ENCODE measurements around the gene ARIH2. TPM values are rescaled to one million over a fixed set of nuclear protein-coding genes. Genes with fewer than 3 reads are reported as not detected.

Gene ARIH2
- total RNA-seq, 1 experiment from 2014 or later, result 100 TPM

- Histone ChIP-seq H3K27me3 (no peaks in the 10 kb centered on the region), H3K9me3 (replicated peaks) (no peaks in the 10 kb centered on the region), H3K36me3 (peaks cover 41% of the 10 kb centered on the region), H3K4me1 (no peaks in the 10 kb centered on the region), H3K27ac (no peak overlapping the region), H3K4me3 (no peak overlapping the region)
- no peak for DNase-seq
These were observed 116.0 kb downstream of the ARIH2 start for GRCh38 chr3:49034650-49035049.

GRCh38 chr3:49035281-49035680, 116.6 kb downstream of the ARIH2 start:
- Histone ChIP-seq H3K4me3 (no peak overlapping the region), H3K27ac (no peak overlapping the region), H3K36me3 (peaks cover 45% of the 10 kb centered on the region), H3K27me3 (no peaks in the 10 kb centered on the region), H3K9me3 (replicated peaks) (no peaks in the 10 kb centered on the region), H3K4me1 (no peaks in the 10 kb centered on the region)
- no peak for DNase-seq

Other genes with a start within 250 kb of the ARIH2 start
- 11.8 and 13.7 TPM in 2 replicates for gene NCKIPSD, start 232.9 kb upstream of the ARIH2 start, total RNA-seq (2014; rRNA removed; shearing (Covaris generic))
- 61.2 and 67.3 TPM in 2 replicates for gene IP6K2, start 201.6 kb upstream of the ARIH2 start, total RNA-seq (2014; rRNA removed; shearing (Covaris generic))
- gene PRKAR2A, start 71.0 kb upstream of the ARIH2 start, total RNA-seq (2014; rRNA removed; shearing (Covaris generic)), result 45.0 and 46.5 TPM in 2 replicates
- 6.8 and 7.0 TPM in 2 replicates for gene SLC25A20, start 20.0 kb upstream of the ARIH2 start, total RNA-seq (2014; rRNA removed; shearing (Covaris generic))
- 0.35 and 0.36 TPM in 2 replicates for gene P4HTM, start 71.4 kb downstream of the ARIH2 start, total RNA-seq (2014; rRNA removed; shearing (Covaris generic))
- gene WDR6, start 88.5 kb downstream of the ARIH2 start, total RNA-seq (2014; rRNA removed; shearing (Covaris generic)), result 69.9 and 81.9 TPM in 2 replicates
- gene DALRD3, start 99.7 kb downstream of the ARIH2 start, total RNA-seq (2014; rRNA removed; shearing (Covaris generic)), result 6.9 and 7.6 TPM in 2 replicates
- 58.9 and 66.0 TPM in 2 replicates for gene NDUFAF3, start 103.3 kb downstream of the ARIH2 start, total RNA-seq (2014; rRNA removed; shearing (Covaris generic))
- 244 and 273 TPM in 2 replicates for gene IMPDH2, start 110.6 kb downstream of the ARIH2 start, total RNA-seq (2014; rRNA removed; shearing (Covaris generic))
- gene QRICH1, start 175.2 kb downstream of the ARIH2 start, total RNA-seq (2014; rRNA removed; shearing (Covaris generic)), result 89.8 and 94.5 TPM in 2 replicates
- 192 TPM in 2 replicates for gene QARS1, start 185.9 kb downstream of the ARIH2 start, total RNA-seq (2014; rRNA removed; shearing (Covaris generic))
- 39.2 and 41.2 TPM in 2 replicates for gene USP19, start 202.0 kb downstream of the ARIH2 start, total RNA-seq (2014; rRNA removed; shearing (Covaris generic))
- 49.7 and 53.4 TPM in 2 replicates for gene LAMB2, start 214.2 kb downstream of the ARIH2 start, total RNA-seq (2014; rRNA removed; shearing (Covaris generic))
- 16.0 and 19.3 TPM in 2 replicates for gene CCDC71, start 247.5 kb downstream of the ARIH2 start, total RNA-seq (2014; rRNA removed; shearing (Covaris generic))

Measured in SJCRH30 (cell line).